GM12865 (cell line): ENCODE results near the gene C8A.

Experiments
- DNase-seq: peaks from one replicate; pipeline ENCODE4 v3.0.0; 2010; ENCODE audit warnings: low read depth
- H3K4me3 ChIP-seq: 2 replicates; pipeline ENCODE4 v1.5.1; 2011; ENCODE audit warnings: mild to moderate bottlenecking, low read depth, low read length, control low read depth
- TF ChIP-seq, protein P1 (sequence below): IDR thresholded peaks from 2 replicates; pipeline ENCODE4 v1.5.1; 2011; ENCODE audit warnings: low read length, control low read depth, low read depth, inconsistent platforms; ENCODE audit not compliant: insufficient read depth; ENCODE audit errors: missing control alignments

The C8A gene

DNA sequence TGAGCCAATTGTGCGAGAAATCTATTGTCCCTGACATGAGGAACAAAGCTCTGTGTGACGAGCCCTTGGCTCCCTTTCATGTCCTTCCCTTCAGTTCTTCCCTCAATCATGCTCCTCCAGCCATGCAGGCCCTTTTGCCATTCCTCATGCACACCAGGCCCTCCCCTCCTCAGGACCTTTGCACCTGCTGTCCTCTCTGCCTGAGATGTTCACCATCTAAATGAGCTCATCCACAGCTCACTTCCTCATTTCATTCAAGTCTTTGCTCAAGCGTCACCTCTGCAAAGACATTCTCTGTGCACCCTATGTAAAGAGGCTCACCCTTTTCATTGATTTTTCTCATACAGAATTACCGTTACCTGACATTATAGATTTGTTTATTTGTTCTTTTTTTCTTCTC is 67.5 kb downstream of the C8A start:
- TF ChIP-seq, protein P1, sequence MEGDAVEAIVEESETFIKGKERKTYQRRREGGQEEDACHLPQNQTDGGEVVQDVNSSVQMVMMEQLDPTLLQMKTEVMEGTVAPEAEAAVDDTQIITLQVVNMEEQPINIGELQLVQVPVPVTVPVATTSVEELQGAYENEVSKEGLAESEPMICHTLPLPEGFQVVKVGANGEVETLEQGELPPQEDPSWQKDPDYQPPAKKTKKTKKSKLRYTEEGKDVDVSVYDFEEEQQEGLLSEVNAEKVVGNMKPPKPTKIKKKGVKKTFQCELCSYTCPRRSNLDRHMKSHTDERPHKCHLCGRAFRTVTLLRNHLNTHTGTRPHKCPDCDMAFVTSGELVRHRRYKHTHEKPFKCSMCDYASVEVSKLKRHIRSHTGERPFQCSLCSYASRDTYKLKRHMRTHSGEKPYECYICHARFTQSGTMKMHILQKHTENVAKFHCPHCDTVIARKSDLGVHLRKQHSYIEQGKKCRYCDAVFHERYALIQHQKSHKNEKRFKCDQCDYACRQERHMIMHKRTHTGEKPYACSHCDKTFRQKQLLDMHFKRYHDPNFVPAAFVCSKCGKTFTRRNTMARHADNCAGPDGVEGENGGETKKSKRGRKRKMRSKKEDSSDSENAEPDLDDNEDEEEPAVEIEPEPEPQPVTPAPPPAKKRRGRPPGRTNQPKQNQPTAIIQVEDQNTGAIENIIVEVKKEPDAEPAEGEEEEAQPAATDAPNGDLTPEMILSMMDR, result no peak
- H3K4me3 ChIP-seq, result no peak overlapping the region
- peak; percentile 2 for DNase-seq

DNA sequence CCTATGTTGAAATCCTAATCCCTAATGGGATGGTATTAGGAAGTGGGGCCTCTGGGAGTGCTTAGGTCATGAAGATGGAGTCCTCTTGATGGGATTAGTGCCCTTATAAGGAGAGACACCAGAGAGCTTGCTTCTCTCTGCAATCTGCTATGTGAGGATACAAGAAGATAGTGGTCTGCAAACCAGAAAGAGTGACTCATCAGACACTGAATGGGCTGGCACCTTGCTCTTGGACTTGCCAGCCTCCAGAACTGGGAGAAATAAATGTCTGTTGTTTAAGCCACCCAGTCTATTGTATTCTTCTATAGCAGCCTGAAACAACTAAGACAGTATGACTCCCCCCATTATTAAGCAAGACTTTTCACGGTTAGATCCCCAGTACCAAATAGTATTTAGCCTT is 67.9 kb downstream of the C8A start:
- DNase-seq, result no peak
- no peak overlapping the region for H3K4me3 ChIP-seq
- TF ChIP-seq, protein P1, result no peak

DNA sequence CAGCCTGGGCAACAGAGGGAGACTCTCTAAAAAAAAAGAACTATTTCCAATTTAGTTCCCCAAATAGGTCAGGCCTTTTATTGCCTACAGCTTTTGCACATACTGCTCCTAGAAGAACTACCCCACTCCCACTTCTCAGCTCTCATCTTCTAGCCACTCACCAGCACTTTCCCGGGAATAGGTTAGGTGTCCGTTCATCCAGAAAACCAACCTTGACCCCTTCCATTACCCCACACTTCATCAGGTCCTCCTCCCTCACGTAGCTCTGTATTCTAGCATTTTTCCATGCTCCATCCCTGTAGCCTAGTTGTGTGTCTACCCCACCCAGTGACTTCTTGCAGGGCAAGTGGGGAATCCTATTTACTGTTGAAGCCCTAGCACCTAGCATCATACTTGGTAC is 68.6 kb downstream of the C8A start:
- TF ChIP-seq, protein P1, result no peak
- no peak overlapping the region for H3K4me3 ChIP-seq
- DNase-seq, result no peak

DNA sequence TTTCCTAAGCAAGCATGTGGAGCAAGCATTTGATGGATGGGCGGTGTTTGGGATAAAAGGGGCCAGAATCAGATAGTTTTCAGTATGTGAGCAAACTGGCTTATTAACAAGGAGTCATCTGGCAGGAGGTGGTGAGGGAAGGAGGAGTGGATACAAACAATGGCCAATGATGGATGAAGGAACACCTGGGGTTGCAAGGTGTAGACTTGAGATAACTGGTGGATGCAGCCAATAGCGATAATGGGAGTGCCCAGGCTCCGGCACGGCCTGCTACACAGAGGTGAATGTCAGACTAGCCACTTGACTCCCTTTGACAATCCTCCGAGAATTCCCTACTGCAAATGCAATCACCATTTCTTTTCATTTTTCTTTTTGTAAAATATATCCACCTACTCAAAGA is 69.5 kb downstream of the C8A start:
- H3K4me3 ChIP-seq, result no peak overlapping the region

DNA sequence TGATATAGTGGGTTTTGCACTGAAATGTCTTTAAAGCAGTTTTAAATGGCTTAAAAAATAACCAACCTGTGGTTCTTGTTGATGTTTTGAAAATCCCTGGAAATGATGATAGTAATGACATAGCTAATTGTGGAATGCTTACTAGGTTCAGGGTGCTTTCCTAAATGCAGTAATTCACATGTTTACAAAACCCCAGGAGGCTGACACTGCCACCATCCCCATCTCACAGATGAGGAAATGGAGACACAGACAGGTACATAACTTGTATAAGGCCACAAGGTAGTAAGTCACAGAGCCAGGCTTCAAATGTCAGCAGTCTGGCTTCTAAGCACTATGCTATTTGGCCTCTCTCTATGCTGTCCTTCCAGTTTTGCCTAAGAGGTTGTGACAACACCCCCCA is 70.6 kb downstream of the C8A start:
- no peak for DNase-seq
- TF ChIP-seq, protein P1, result no peak
- H3K4me3 ChIP-seq, result no peak overlapping the region

More for the DNA sequence above, 69.5 kb downstream of the C8A start:
- TF ChIP-seq, protein P1, result no peak
- DNase-seq, result no peak

DNA sequence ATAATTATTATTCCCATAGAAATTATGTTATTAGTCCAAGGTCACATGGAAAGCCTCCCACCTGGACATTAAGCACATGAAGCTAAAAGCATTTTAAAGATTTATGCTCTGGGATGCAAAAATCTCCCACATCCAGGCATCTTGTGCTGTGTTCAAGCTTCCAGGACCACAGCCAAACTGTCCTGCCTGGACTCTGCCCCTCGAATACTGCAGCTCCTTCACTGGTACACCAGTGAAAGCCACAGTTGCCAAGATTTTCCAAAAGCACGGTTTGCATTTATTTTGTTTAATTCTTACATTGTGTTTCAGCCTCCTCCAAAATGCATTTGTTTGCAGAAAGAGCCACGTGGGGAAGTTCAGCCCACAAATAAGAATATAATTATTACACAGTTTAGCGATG is 72.6 kb downstream of the C8A start:
- TF ChIP-seq, protein P1, result no peak
- H3K4me3 ChIP-seq, result no peak overlapping the region
- no peak for DNase-seq

DNA sequence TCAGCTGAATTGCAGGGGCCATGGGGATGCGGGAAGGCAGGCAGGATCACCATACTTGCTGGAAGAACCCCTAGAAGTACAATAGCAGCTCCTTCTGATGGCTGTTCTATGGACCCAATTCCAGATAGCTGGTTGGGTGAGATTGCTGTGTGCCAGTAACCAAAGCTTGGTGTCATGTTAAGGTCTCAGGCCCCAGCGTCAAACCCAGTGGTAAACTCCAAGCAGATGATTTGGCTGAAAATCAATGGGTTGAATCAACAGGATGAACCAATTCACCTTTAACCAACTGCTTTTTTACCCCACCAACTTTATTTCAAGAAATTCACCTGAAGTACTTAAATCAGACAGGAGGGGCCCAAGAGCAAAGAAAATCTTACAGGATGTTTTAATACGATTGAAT is 73.4 kb downstream of the C8A start:
- H3K4me3 ChIP-seq, result no peak overlapping the region
- no peak for DNase-seq
- TF ChIP-seq, protein P1, result no peak
